ENCODE data around the gene KDM4C.

DNA sequence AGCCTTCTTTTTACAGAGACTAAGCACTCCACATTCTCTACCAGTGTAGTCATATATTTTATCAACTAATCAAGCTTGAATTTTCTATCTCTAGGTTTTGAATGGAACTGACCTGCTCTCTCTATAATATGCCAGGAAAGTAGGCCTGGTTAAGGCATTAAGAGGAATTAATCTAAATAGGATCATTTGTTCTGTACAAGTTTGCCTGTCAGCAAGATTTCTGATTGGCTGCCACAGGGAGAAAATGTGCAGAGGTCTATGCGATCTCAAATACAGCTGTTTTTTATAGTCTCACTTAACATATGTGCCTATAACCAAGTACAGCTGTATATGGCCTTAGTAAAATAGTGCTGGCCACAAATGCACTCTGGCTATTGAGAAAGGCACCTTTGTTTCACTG lies 418.8 kb downstream of the KDM4C start:
- no peak for TF ChIP-seq POLR2AphosphoS5 (IDR thresholded peaks at IDR 0.05)
- TF ChIP-seq CTCF (IDR thresholded peaks at IDR 0.05) = no peak
- TF ChIP-seq POLR2A (IDR thresholded peaks at IDR 0.05) = no peak
